Lower lobe of right lung (tissue), 2 donors: Measurements from ENCODE around the gene TMEM169. TPM values are rescaled to one million over a fixed set of nuclear protein-coding genes. Genes with fewer than 3 reads are reported as not detected.

Experiments
- ATAC-seq, 2 donors: fragments of 200-7000 bp; cut with Tn5 transposase; one replicate each; pipeline ENCODE4 v1.9.1; 2020 to 2022; ENCODE audit warnings: mild to moderate bottlenecking in 2 of 2, moderate library complexity in 2 of 2
- DNase-seq: peaks from one replicate; pipeline ENCODE4 v3.0.0-alpha.2; 2020
- H3K27ac ChIP-seq: fragments of 200-600 bp; one replicate; pipeline ENCODE4 v1.8.0; 2022
- H3K27me3 ChIP-seq: fragments of 200-600 bp; one replicate; pipeline ENCODE4 v1.8.0; 2022; ENCODE audit warnings: low read depth
- H3K36me3 ChIP-seq: fragments of 200-600 bp; one replicate; pipeline ENCODE4 v1.8.0; 2022; ENCODE audit warnings: mild to moderate bottlenecking
- H3K4me1 ChIP-seq: fragments of 200-600 bp; one replicate; pipeline ENCODE4 v1.8.0; 2022
- H3K4me3 ChIP-seq: fragments of 200-600 bp; one replicate; pipeline ENCODE4 v1.8.0; 2022; ENCODE audit warnings: mild to moderate bottlenecking
- H3K9me3 ChIP-seq: fragments of 200-600 bp; one replicate; pipeline ENCODE4 v1.8.0; 2022
- intact Hi-C: fragments of 100-400 bp; cut with DNase I; formaldehyde crosslinking; loops from one replicate; pipeline ENCODE4 v1.11.0; 2022
- total RNA-seq: library from RNA; stranded (reverse); fragmentation: NEBNext Ultra II Directional; extraction: Animal tissue kit (Norgen Biotek cat#: 25700); gene quantifications from one replicate; pipeline ENCODE4 v1.2.1, GENCODE V29; 2021
- TF ChIP-seq, protein P1 (sequence below): fragments of 200-600 bp; IDR thresholded peaks from one replicate; pipeline ENCODE4 v1.8.0; 2022; ENCODE audit warnings: antibody characterized with exemption, mild to moderate bottlenecking
- donor health status: DM: no; HTN: yes; CAD: no; lungs with severe emphysema.

TMEM169 gene
- total RNA-seq, 1 donor from 2014 or later = 1.2 TPM

DNA sequence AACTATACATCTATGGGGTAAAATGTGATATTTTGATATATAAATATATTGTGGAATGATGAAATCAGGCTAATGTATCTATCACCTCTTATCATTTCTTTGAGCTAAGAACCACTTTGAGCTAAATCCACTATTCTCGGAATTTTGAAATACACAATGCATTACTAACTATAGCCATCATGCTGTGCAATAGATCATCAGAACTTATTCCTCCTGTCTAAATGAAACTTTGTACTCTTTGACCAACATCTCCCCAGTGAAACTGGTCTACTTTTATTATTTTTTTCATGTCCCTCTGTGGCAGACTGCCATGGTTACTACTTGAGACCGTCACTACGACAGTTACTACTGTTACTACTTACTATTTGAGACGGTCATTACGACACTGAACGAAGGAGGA lies 11.5 kb upstream of the TMEM169 start:
- Histone ChIP-seq H3K4me3 (no peak overlapping the region), H3K36me3 (peaks cover 11% of the 10 kb centered on the region), H3K27ac (no peak overlapping the region), H3K4me1 (peaks cover 8% of the 10 kb centered on the region), H3K9me3 (no peaks in the 10 kb centered on the region), H3K27me3 (no peaks in the 10 kb centered on the region)
- DNase-seq (no peak), ATAC-seq (no peak)
- TF ChIP-seq, protein P1, sequence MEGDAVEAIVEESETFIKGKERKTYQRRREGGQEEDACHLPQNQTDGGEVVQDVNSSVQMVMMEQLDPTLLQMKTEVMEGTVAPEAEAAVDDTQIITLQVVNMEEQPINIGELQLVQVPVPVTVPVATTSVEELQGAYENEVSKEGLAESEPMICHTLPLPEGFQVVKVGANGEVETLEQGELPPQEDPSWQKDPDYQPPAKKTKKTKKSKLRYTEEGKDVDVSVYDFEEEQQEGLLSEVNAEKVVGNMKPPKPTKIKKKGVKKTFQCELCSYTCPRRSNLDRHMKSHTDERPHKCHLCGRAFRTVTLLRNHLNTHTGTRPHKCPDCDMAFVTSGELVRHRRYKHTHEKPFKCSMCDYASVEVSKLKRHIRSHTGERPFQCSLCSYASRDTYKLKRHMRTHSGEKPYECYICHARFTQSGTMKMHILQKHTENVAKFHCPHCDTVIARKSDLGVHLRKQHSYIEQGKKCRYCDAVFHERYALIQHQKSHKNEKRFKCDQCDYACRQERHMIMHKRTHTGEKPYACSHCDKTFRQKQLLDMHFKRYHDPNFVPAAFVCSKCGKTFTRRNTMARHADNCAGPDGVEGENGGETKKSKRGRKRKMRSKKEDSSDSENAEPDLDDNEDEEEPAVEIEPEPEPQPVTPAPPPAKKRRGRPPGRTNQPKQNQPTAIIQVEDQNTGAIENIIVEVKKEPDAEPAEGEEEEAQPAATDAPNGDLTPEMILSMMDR = no peak
- intact Hi-C loops = no loop called here

DNA sequence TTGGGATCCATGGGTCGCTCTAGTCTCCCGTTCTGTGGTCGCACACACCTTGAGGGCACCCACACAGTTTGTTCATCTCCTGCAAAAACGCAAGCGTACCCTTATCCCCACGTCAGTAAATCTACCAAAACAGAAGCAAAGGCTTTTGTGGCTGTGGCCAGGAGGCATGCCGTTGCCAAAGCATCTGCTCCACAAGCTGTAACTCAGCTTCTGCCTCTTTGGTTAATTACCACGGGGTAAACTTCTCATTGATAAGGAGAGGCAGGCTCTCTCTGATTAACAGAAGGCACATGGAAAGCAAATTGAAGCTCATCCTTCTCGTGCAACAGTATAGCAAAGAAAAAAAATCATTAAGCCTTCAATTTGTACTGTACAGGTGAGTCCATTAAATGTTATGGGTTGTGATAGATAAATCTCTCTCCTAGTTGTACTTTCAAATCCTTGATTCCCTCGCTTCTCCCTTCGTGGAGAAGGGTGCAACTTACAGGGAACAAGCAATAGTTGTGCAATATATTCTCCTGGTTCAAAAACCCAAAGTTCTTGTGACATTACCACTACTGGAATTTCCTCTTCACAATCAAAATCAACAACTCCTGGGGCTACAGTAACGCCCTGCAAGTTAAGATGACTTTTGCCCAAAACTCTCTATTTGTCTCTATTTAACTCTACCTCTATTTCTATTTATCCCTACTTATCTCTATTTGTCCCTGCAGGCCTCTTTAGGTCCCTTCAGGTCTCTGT lies 10.4 kb upstream of the TMEM169 start:
- DNase-seq (no peak), ATAC-seq (peak in 1 of 2 donors; percentile 24)
- intact Hi-C loops = no loop called here
- H3K4me3 ChIP-seq = no peak overlapping the region
- H3K4me1 ChIP-seq = peaks cover 8% of the 10 kb centered on the region
- TF ChIP-seq, protein P1 = no peak
- H3K27me3 ChIP-seq = no peaks in the 10 kb centered on the region
- no peaks in the 10 kb centered on the region for H3K9me3 ChIP-seq
- no peak overlapping the region for H3K27ac ChIP-seq
- peaks cover under 1% of the 10 kb centered on the region for H3K36me3 ChIP-seq

DNA sequence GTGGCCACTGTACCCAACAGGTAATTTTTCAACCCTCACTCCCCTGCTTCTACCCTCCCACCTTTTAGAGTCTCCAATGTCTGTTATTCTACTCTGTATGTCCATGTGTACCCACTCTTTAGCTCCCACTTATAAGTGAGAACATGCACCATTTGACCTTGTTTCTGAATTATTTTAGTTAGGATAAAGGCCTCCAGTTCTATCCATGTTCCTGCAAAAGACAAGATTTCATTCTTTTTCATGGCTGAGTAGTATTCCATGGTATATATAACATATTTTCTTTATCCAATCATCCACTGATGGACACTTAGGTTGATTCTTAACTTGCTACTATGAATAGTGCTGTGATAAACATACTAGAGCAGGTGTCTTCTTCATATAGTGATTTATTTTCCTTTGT lies 9.2 kb upstream of the TMEM169 start:
- Histone ChIP-seq H3K27ac (no peak overlapping the region), H3K4me1 (peaks cover 8% of the 10 kb centered on the region), H3K9me3 (no peaks in the 10 kb centered on the region), H3K4me3 (no peak overlapping the region), H3K36me3 (no peaks in the 10 kb centered on the region), H3K27me3 (no peaks in the 10 kb centered on the region)
- TF ChIP-seq, protein P1 = no peak
- DNase-seq (no peak), ATAC-seq (no peak)
- intact Hi-C loops = no loop called here

DNA sequence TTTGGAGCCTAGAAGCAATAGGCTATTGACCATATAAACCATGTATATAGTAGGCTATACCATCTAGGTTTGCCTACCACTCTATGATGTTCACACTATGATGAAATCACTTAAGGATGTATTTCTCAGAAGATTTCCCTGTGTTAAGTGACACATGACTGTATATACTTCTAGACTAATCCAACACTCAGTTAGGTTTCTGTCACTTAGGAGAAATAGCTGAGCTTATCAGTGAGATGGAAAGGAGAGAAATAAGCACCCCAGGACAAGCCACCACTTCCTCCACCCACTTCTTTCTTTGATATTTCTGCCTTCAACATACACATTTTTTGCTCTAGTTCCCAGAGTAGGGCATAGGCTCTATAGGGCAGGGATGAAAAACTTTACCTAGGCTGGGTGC lies 7.9 kb upstream of the TMEM169 start:
- no peaks in the 10 kb centered on the region for H3K27me3 ChIP-seq
- H3K4me1 ChIP-seq = peaks cover 15% of the 10 kb centered on the region
- H3K27ac ChIP-seq = no peak overlapping the region
- no peaks in the 10 kb centered on the region for H3K36me3 ChIP-seq
- DNase-seq (no peak), ATAC-seq (no peak)
- TF ChIP-seq, protein P1 = no peak
- intact Hi-C loops = no loop called here
- no peaks in the 10 kb centered on the region for H3K9me3 ChIP-seq
- H3K4me3 ChIP-seq = no peak overlapping the region

DNA sequence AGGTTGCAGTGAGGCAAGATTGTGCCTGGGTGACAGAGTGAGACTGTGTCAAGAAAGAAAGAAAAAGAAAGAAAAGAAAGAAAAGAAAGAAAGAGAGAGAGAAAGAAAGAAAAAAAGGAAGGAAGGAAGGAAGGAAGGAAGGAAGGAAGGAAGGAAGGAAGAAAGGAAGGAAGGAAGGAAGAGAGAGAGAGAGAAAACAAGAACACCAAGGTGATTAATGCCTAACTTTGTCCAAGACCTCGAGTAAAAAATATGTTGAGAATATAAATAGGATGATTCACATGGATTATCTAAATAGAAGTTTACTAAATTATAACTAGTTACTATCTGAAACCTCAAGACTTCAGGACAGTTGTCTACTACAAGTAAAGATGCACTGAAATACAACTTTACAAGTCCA lies 7.3 kb upstream of the TMEM169 start:
- intact Hi-C loops = no loop called here
- Histone ChIP-seq H3K4me1 (peaks cover 15% of the 10 kb centered on the region), H3K9me3 (no peaks in the 10 kb centered on the region), H3K4me3 (no peak overlapping the region), H3K27ac (no peak overlapping the region), H3K36me3 (no peaks in the 10 kb centered on the region), H3K27me3 (no peaks in the 10 kb centered on the region)
- ATAC-seq (no peak), DNase-seq (no peak)
- TF ChIP-seq, protein P1 = no peak
